ENCODE data around the gene KHDRBS1. TPM values are rescaled to one million over a fixed set of nuclear protein-coding genes. Genes with fewer than 3 reads are reported as not detected.

KHDRBS1 gene
- total and polyA plus RNA-seq, 4 donors = 14.6 to 37.6 (median 24.5) TPM

GRCh38 chr1:31987135-31987619 is 26.5 kb upstream of the KHDRBS1 start:
- H3K36me3 ChIP-seq (ENCODE audit: control insufficient read depth in 4 of 4, insufficient read depth in 3 of 4, low read depth in 1 of 4, low read length in 3 of 4) = no peaks in the 10 kb centered on the region
- H3K4me1 ChIP-seq (ENCODE audit: control insufficient read depth in 4 of 4, insufficient read depth in 4 of 4, low read length in 3 of 4) = no peaks in the 10 kb centered on the region
- H3K27me3 ChIP-seq (ENCODE audit: control insufficient read depth in 4 of 4, insufficient read depth in 4 of 4, low read length in 3 of 4) = no peaks in the 10 kb centered on the region
- TF ChIP-seq, protein P1, sequence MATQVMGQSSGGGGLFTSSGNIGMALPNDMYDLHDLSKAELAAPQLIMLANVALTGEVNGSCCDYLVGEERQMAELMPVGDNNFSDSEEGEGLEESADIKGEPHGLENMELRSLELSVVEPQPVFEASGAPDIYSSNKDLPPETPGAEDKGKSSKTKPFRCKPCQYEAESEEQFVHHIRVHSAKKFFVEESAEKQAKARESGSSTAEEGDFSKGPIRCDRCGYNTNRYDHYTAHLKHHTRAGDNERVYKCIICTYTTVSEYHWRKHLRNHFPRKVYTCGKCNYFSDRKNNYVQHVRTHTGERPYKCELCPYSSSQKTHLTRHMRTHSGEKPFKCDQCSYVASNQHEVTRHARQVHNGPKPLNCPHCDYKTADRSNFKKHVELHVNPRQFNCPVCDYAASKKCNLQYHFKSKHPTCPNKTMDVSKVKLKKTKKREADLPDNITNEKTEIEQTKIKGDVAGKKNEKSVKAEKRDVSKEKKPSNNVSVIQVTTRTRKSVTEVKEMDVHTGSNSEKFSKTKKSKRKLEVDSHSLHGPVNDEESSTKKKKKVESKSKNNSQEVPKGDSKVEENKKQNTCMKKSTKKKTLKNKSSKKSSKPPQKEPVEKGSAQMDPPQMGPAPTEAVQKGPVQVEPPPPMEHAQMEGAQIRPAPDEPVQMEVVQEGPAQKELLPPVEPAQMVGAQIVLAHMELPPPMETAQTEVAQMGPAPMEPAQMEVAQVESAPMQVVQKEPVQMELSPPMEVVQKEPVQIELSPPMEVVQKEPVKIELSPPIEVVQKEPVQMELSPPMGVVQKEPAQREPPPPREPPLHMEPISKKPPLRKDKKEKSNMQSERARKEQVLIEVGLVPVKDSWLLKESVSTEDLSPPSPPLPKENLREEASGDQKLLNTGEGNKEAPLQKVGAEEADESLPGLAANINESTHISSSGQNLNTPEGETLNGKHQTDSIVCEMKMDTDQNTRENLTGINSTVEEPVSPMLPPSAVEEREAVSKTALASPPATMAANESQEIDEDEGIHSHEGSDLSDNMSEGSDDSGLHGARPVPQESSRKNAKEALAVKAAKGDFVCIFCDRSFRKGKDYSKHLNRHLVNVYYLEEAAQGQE (IDR thresholded peaks at IDR 0.05) = no peak
- no peak for TF ChIP-seq FOXA1 (IDR thresholded peaks at IDR 0.05)
- TF ChIP-seq SP1 (IDR thresholded peaks at IDR 0.05) = no peak
- TF ChIP-seq TAF1 (conservative IDR thresholded peaks at IDR 0.05) = no peak
- no peak for TF ChIP-seq RXRA (IDR thresholded peaks at IDR 0.05)
- no peak for TF ChIP-seq EGR1 (IDR thresholded peaks at IDR 0.05; ENCODE audit: low read depth in 2 of 2)
- no peak for TF ChIP-seq ATF3 (IDR thresholded peaks at IDR 0.05)
- TF ChIP-seq, protein P2, sequence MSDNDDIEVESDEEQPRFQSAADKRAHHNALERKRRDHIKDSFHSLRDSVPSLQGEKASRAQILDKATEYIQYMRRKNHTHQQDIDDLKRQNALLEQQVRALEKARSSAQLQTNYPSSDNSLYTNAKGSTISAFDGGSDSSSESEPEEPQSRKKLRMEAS (IDR thresholded peaks at IDR 0.05) = no peak
- no peak for TF ChIP-seq FOXA2 (IDR thresholded peaks at IDR 0.05)
- TF ChIP-seq, protein P3, sequence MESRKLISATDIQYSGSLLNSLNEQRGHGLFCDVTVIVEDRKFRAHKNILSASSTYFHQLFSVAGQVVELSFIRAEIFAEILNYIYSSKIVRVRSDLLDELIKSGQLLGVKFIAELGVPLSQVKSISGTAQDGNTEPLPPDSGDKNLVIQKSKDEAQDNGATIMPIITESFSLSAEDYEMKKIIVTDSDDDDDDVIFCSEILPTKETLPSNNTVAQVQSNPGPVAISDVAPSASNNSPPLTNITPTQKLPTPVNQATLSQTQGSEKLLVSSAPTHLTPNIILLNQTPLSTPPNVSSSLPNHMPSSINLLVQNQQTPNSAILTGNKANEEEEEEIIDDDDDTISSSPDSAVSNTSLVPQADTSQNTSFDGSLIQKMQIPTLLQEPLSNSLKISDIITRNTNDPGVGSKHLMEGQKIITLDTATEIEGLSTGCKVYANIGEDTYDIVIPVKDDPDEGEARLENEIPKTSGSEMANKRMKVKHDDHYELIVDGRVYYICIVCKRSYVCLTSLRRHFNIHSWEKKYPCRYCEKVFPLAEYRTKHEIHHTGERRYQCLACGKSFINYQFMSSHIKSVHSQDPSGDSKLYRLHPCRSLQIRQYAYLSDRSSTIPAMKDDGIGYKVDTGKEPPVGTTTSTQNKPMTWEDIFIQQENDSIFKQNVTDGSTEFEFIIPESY (IDR thresholded peaks at IDR 0.05) = no peak
- no peaks in the 10 kb centered on the region for H3K9me3 ChIP-seq (ENCODE audit: control insufficient read depth in 4 of 4, low read length in 3 of 4)
- H3K4me3 ChIP-seq (ENCODE audit: low read depth in 1 of 3, low read length in 3 of 3) = no peak overlapping the region
- no peak for DNase-seq (ENCODE audit: low spot score)
- WGBS = 81% methylated on average over 9 of the region's 9 CpGs
- no peak overlapping the region for H3K27ac ChIP-seq (ENCODE audit: low read depth in 1 of 2, low read length in 2 of 2)
- H3K9ac ChIP-seq (ENCODE audit: low read depth in 1 of 2, low read length in 2 of 2) = no peak overlapping the region

GRCh38 chr1:31989964-31990363 is 23.7 kb upstream of the KHDRBS1 start:
- H3K9ac ChIP-seq (ENCODE audit: low read depth in 1 of 2, low read length in 2 of 2) = no peak overlapping the region
- no peak overlapping the region for H3K4me3 ChIP-seq (ENCODE audit: low read depth in 1 of 3, low read length in 3 of 3)
- no peaks in the 10 kb centered on the region for H3K4me1 ChIP-seq (ENCODE audit: control insufficient read depth in 4 of 4, insufficient read depth in 4 of 4, low read length in 3 of 4)
- no peaks in the 10 kb centered on the region for H3K9me3 ChIP-seq (ENCODE audit: control insufficient read depth in 4 of 4, low read length in 3 of 4)
- WGBS = 93% methylated on average over 3 of the region's 3 CpGs
- H3K27me3 ChIP-seq (ENCODE audit: control insufficient read depth in 4 of 4, insufficient read depth in 4 of 4, low read length in 3 of 4) = no peaks in the 10 kb centered on the region
- H3K27ac ChIP-seq (ENCODE audit: low read depth in 1 of 2, low read length in 2 of 2) = no peak overlapping the region
- H3K36me3 ChIP-seq (ENCODE audit: control insufficient read depth in 4 of 4, insufficient read depth in 3 of 4, low read depth in 1 of 4, low read length in 3 of 4) = no peaks in the 10 kb centered on the region
- no peak for DNase-seq (ENCODE audit: low spot score)
- no peak for TF ChIP-seq ATF3 (IDR thresholded peaks at IDR 0.05)
- no peak for TF ChIP-seq RXRA (IDR thresholded peaks at IDR 0.05)
- no peak for TF ChIP-seq GABPA (IDR thresholded peaks at IDR 0.05 in 1 of 2, conservative IDR thresholded peaks at IDR 0.05 in 1 of 2)
- no peak for TF ChIP-seq SP1 (IDR thresholded peaks at IDR 0.05)
- TF ChIP-seq NR2F2 (IDR thresholded peaks at IDR 0.05) = no peak
- TF ChIP-seq TAF1 (conservative IDR thresholded peaks at IDR 0.05) = no peak
- no peak for TF ChIP-seq HNF4G (IDR thresholded peaks at IDR 0.05)
- TF ChIP-seq, protein P4, sequence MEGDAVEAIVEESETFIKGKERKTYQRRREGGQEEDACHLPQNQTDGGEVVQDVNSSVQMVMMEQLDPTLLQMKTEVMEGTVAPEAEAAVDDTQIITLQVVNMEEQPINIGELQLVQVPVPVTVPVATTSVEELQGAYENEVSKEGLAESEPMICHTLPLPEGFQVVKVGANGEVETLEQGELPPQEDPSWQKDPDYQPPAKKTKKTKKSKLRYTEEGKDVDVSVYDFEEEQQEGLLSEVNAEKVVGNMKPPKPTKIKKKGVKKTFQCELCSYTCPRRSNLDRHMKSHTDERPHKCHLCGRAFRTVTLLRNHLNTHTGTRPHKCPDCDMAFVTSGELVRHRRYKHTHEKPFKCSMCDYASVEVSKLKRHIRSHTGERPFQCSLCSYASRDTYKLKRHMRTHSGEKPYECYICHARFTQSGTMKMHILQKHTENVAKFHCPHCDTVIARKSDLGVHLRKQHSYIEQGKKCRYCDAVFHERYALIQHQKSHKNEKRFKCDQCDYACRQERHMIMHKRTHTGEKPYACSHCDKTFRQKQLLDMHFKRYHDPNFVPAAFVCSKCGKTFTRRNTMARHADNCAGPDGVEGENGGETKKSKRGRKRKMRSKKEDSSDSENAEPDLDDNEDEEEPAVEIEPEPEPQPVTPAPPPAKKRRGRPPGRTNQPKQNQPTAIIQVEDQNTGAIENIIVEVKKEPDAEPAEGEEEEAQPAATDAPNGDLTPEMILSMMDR (IDR thresholded peaks at IDR 0.05; ENCODE audit: low read depth, low read length, missing input control) = no peak
- TF ChIP-seq, protein P3 (IDR thresholded peaks at IDR 0.05) = no peak
- no peak for TF ChIP-seq RAD21 (IDR thresholded peaks at IDR 0.05)
- no peak for TF ChIP-seq FOXA1 (IDR thresholded peaks at IDR 0.05)
- TF ChIP-seq, protein P2 (IDR thresholded peaks at IDR 0.05) = no peak
- TF ChIP-seq JUND (IDR thresholded peaks at IDR 0.05) = no peak
- TF ChIP-seq, protein P1 (IDR thresholded peaks at IDR 0.05) = no peak
- TF ChIP-seq HNF4A (conservative IDR thresholded peaks at IDR 0.05) = no peak

Data from liver (tissue), 9 donors.